Osteocyte (in vitro differentiated cells): ENCODE results near the gene COX7A2. TPM values are rescaled to one million over a fixed set of nuclear protein-coding genes. Genes with fewer than 3 reads are reported as not detected.
A peak's percentile ranks its signal among the peaks of the same experiment; 100 is the strongest.

Source experiments
- DNase-seq: peaks from one replicate; pipeline ENCODE4 v3.0.0; 2021; ENCODE audit warnings: mixed read lengths; ENCODE audit not compliant: unreplicated experiment; ENCODE audit errors: extremely low spot score
- H3K27ac Mint-ChIP-seq: one replicate; pipeline ENCODE4 v1.8.0; 2021; ENCODE audit warnings: mild to moderate bottlenecking, mixed read lengths; ENCODE audit not compliant: unreplicated experiment
- H3K27me3 Mint-ChIP-seq: one replicate; pipeline ENCODE4 v1.8.0; 2021; ENCODE audit warnings: mixed read lengths; ENCODE audit not compliant: unreplicated experiment
- H3K36me3 Mint-ChIP-seq: one replicate; pipeline ENCODE4 v1.8.0; 2021; ENCODE audit warnings: mixed read lengths; ENCODE audit not compliant: unreplicated experiment
- H3K4me1 Mint-ChIP-seq: one replicate; pipeline ENCODE4 v1.8.0; 2021; ENCODE audit warnings: mixed read lengths; ENCODE audit not compliant: unreplicated experiment
- H3K4me3 Mint-ChIP-seq: one replicate; pipeline ENCODE4 v1.8.0; 2021; ENCODE audit warnings: mild to moderate bottlenecking, moderate library complexity, mixed read lengths; ENCODE audit not compliant: unreplicated experiment
- H3K9me3 Mint-ChIP-seq: one replicate; pipeline ENCODE4 v1.8.0; 2021; ENCODE audit warnings: mixed read lengths; ENCODE audit not compliant: unreplicated experiment
- total RNA-seq: library from RNA; stranded (reverse); gene quantifications from 2 replicates; pipeline ENCODE4 v1.2.1, GENCODE V29; 2021
- TF ChIP-seq, protein P1 (sequence below): fragments of 200-600 bp; sonication (generic); IDR thresholded peaks from 2 replicates; pipeline ENCODE4 v1.5.0; 2021; ENCODE audit warnings: antibody characterized with exemption, mild to moderate bottlenecking, moderate library complexity

The COX7A2 gene
- total RNA-seq, 1 donor from 2014 or later = 253 TPM

GRCh38 chr6:75290136-75290945 lies 46.7 kb upstream of the COX7A2 start:
- no peak for DNase-seq
- no peaks in the 10 kb centered on the region for H3K9me3 Mint-ChIP-seq
- TF ChIP-seq, protein P1, sequence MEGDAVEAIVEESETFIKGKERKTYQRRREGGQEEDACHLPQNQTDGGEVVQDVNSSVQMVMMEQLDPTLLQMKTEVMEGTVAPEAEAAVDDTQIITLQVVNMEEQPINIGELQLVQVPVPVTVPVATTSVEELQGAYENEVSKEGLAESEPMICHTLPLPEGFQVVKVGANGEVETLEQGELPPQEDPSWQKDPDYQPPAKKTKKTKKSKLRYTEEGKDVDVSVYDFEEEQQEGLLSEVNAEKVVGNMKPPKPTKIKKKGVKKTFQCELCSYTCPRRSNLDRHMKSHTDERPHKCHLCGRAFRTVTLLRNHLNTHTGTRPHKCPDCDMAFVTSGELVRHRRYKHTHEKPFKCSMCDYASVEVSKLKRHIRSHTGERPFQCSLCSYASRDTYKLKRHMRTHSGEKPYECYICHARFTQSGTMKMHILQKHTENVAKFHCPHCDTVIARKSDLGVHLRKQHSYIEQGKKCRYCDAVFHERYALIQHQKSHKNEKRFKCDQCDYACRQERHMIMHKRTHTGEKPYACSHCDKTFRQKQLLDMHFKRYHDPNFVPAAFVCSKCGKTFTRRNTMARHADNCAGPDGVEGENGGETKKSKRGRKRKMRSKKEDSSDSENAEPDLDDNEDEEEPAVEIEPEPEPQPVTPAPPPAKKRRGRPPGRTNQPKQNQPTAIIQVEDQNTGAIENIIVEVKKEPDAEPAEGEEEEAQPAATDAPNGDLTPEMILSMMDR = no peak
- no peaks in the 10 kb centered on the region for H3K27me3 Mint-ChIP-seq
- no peak overlapping the region for H3K27ac Mint-ChIP-seq
- no peak overlapping the region for H3K4me3 Mint-ChIP-seq
- H3K36me3 Mint-ChIP-seq = no peaks in the 10 kb centered on the region
- H3K4me1 Mint-ChIP-seq = peaks cover 10% of the 10 kb centered on the region

GRCh38 chr6:75288023-75288422 lies 44.4 kb upstream of the COX7A2 start:
- Mint-ChIP-seq H3K9me3 (no peaks in the 10 kb centered on the region), H3K27ac (no peak overlapping the region), H3K4me1 (peaks cover 10% of the 10 kb centered on the region), H3K36me3 (no peaks in the 10 kb centered on the region), H3K27me3 (no peaks in the 10 kb centered on the region), H3K4me3 (no peak overlapping the region)
- TF ChIP-seq, protein P1 = no peak
- DNase-seq = no peak

DNA sequence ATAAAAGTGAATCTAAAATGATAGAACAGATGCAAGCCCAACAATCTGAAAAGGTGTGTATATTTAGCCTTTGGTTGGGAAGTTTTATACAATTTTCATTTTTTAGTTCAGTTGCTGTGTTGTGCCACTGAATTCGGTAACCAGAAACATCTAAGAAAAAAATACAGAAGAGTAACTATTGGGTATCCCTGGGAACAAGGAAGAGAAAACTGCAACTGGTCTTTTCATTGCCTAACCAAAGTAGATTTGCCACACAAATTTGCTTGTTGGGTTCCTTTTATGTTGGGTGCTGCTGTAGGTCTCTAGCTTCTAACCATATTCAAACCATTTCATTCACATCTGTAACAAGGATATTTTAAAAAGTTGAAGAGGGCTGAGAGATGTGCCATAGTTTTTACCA lies 43.8 kb upstream of the COX7A2 start:
- Mint-ChIP-seq H3K4me3 (no peak overlapping the region), H3K36me3 (no peaks in the 10 kb centered on the region), H3K27me3 (no peaks in the 10 kb centered on the region), H3K9me3 (no peaks in the 10 kb centered on the region), H3K27ac (no peak overlapping the region), H3K4me1 (peaks cover 10% of the 10 kb centered on the region)
- TF ChIP-seq, protein P1 = no peak
- no peak for DNase-seq

DNA sequence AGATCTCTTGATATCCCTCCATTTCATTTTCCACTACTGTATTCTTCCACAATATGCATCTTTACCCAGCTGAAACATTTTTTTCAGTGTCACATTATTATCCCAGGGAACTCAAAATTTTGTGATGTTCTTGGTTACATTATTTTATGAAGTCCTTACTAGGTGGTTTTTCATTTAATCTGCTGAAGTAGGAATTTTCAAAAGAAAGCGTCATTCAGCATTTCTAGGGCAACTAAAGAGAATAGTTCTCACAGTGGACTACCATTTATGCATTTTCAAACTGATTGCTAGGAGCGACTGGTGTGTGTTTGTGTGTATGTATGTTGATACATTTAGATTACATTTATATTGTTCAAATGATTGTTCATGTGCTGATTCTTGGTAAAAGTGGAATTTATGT lies 43.4 kb upstream of the COX7A2 start:
- no peaks in the 10 kb centered on the region for H3K27me3 Mint-ChIP-seq
- H3K36me3 Mint-ChIP-seq = no peaks in the 10 kb centered on the region
- no peaks in the 10 kb centered on the region for H3K9me3 Mint-ChIP-seq
- peak overlapping the region; percentile 28 for H3K4me3 Mint-ChIP-seq
- TF ChIP-seq, protein P1 = no peak
- peaks cover 13% of the 10 kb centered on the region for H3K4me1 Mint-ChIP-seq
- DNase-seq = no peak
- H3K27ac Mint-ChIP-seq = no peak overlapping the region

DNA sequence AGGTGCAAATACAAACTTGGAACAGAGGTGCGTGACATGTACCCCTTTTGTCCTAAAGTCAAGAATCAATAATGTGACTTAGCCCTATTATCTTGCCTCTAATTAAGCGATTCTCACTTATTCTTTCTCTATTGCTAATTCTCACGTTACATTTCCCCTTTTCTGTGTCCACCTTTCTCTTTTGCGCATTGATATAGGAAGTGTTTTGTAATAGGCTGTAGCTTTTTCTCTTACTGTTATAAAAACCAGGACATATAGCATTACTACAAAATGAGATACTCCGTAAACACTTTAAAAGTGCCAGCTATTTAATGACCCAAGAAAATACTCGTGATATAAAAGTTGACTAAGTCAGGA lies 41.7 kb upstream of the COX7A2 start:
- Mint-ChIP-seq H3K4me1 (peaks cover 21% of the 10 kb centered on the region), H3K27ac (no peak overlapping the region), H3K27me3 (no peaks in the 10 kb centered on the region), H3K4me3 (no peak overlapping the region), H3K9me3 (no peaks in the 10 kb centered on the region), H3K36me3 (no peaks in the 10 kb centered on the region)
- TF ChIP-seq, protein P1 = no peak
- DNase-seq = no peak
